Mesothelial cell of epicardium (in vitro differentiated cells): ENCODE data around the gene NCSTN. TPM values are rescaled to one million over a fixed set of nuclear protein-coding genes. Genes with fewer than 3 reads are reported as not detected.

Experiments
- DNase-seq, 2 experiments: peaks; one replicate each; pipeline ENCODE4 v3.0.0; 2021; ENCODE audit warnings: low spot score in 2 of 2; ENCODE audit not compliant: unreplicated experiment in 2 of 2
- H3K27ac Mint-ChIP-seq: 2 replicates; pipeline ENCODE4 v1.8.0; 2021; ENCODE audit warnings: mixed read lengths
- H3K27me3 Mint-ChIP-seq: 2 replicates; pipeline ENCODE4 v1.8.0; 2021; ENCODE audit warnings: low read depth, mixed read lengths
- H3K36me3 Mint-ChIP-seq: 2 replicates; pipeline ENCODE4 v1.8.0; 2021; ENCODE audit warnings: mixed read lengths
- H3K4me1 Mint-ChIP-seq: 2 replicates; pipeline ENCODE4 v1.8.0; 2021; ENCODE audit warnings: mixed read lengths
- H3K4me3 Mint-ChIP-seq: 2 replicates; pipeline ENCODE4 v1.8.0; 2021; ENCODE audit warnings: mild to moderate bottlenecking, moderate library complexity, mixed read lengths
- H3K9me3 Mint-ChIP-seq: 2 replicates; pipeline ENCODE4 v1.8.0; 2021; ENCODE audit warnings: mixed read lengths
- CTCF ChIP-seq: fragments of 200-600 bp; sonication (generic); IDR thresholded peaks from one replicate; pipeline ENCODE4 v1.5.0; 2021; ENCODE audit warnings: antibody characterized with exemption; ENCODE audit not compliant: unreplicated experiment
- total RNA-seq: library from RNA; stranded (reverse); gene quantifications from 3 replicates; pipeline ENCODE4 v1.2.1, GENCODE V29; 2021

NCSTN gene
- total RNA-seq, 1 donor from 2014 or later = 94.6 TPM

GRCh38 chr1:160359559-160360226 is 16.5 kb downstream of the NCSTN start:
- Mint-ChIP-seq H3K36me3 (peaks cover 40% of the 10 kb centered on the region), H3K27me3 (no peaks in the 10 kb centered on the region), H3K4me3 (no peak overlapping the region), H3K4me1 (peaks cover 8% of the 10 kb centered on the region), H3K27ac (no peak overlapping the region), H3K9me3 (no peaks in the 10 kb centered on the region)
- TF ChIP-seq CTCF = no peak
- no peak for DNase-seq

GRCh38 chr1:160360227-160360695 is 17.1 kb downstream of the NCSTN start:
- no peak for DNase-seq
- Mint-ChIP-seq H3K9me3 (no peaks in the 10 kb centered on the region), H3K27ac (no peak overlapping the region)

GRCh38 chr1:160361199-160361598 is 18.0 kb downstream of the NCSTN start:
- H3K4me3 Mint-ChIP-seq = no peak overlapping the region
- H3K27me3 Mint-ChIP-seq = no peaks in the 10 kb centered on the region
- peaks cover 32% of the 10 kb centered on the region for H3K36me3 Mint-ChIP-seq
- TF ChIP-seq CTCF = no peak
- no peak for DNase-seq
- H3K4me1 Mint-ChIP-seq = peaks cover 8% of the 10 kb centered on the region
- no peaks in the 10 kb centered on the region for H3K9me3 Mint-ChIP-seq
- no peak overlapping the region for H3K27ac Mint-ChIP-seq

More at GRCh38 chr1:160360227-160360695, 17.1 kb downstream of the NCSTN start:
- Mint-ChIP-seq H3K36me3 (peaks cover 37% of the 10 kb centered on the region), H3K4me3 (no peak overlapping the region), H3K27me3 (no peaks in the 10 kb centered on the region), H3K4me1 (peaks cover 8% of the 10 kb centered on the region)
- no peak for TF ChIP-seq CTCF

GRCh38 chr1:160361814-160362167 is 18.6 kb downstream of the NCSTN start:
- Mint-ChIP-seq H3K27me3 (no peaks in the 10 kb centered on the region), H3K4me1 (peaks cover 8% of the 10 kb centered on the region), H3K27ac (no peak overlapping the region), H3K9me3 (no peaks in the 10 kb centered on the region), H3K36me3 (peaks cover 27% of the 10 kb centered on the region), H3K4me3 (no peak overlapping the region)
- DNase-seq = no peak
- no peak for TF ChIP-seq CTCF

GRCh38 chr1:160362168-160362957 is 19.2 kb downstream of the NCSTN start:
- Mint-ChIP-seq H3K36me3 (peaks cover 23% of the 10 kb centered on the region), H3K27ac (no peak overlapping the region), H3K9me3 (no peaks in the 10 kb centered on the region), H3K27me3 (no peaks in the 10 kb centered on the region), H3K4me3 (no peak overlapping the region), H3K4me1 (peaks cover 8% of the 10 kb centered on the region)
- no peak for TF ChIP-seq CTCF
- DNase-seq = no peak
